Cerebellar nuclear complex (tissue), 1 donor: ENCODE measurements around the gene CDH3.

Source experiments
- DNase-seq, 2 experiments: peaks; one replicate each; lab custom pipeline; 2025; lab: John Stamatoyannopoulos, UW

Gene CDH3

GRCh38 chr16:68644715-68645493 lies at the start of gene CDH3:
CDH3 (plus strand) TSS chr16:68645310; CDS start chr16:68645380, 70 bp downstream.
- DNase-seq = no peak

- DNase-seq = no peak
Measured at GRCh38 chr16:68596266-68596665, 48.8 kb upstream of the CDH3 start.

GRCh38 chr16:68599586-68599985 lies 45.5 kb upstream of the CDH3 start:
- no peak for DNase-seq

- DNase-seq = no peak
Measured at GRCh38 chr16:68605746-68606145, 39.4 kb upstream of the CDH3 start.

- DNase-seq = no peak
Measured at GRCh38 chr16:68607443-68607842, 37.7 kb upstream of the CDH3 start.

GRCh38 chr16:68608330-68608729 lies 36.8 kb upstream of the CDH3 start:
- no peak for DNase-seq

GRCh38 chr16:68612996-68613395 lies 32.1 kb upstream of the CDH3 start:
- no peak for DNase-seq

- DNase-seq = no peak
Measured at GRCh38 chr16:68617734-68618133, 27.4 kb upstream of the CDH3 start.

GRCh38 chr16:68626557-68626956 lies 18.6 kb upstream of the CDH3 start:
- no peak for DNase-seq

GRCh38 chr16:68627951-68628425 lies 17.1 kb upstream of the CDH3 start:
- DNase-seq = no peak

GRCh38 chr16:68629351-68629910 lies 15.7 kb upstream of the CDH3 start:
- no peak for DNase-seq

GRCh38 chr16:68636064-68636560 lies 9.0 kb upstream of the CDH3 start:
- no peak for DNase-seq

GRCh38 chr16:68636818-68637217 lies 8.3 kb upstream of the CDH3 start:
- no peak for DNase-seq

- no peak for DNase-seq
Measured at GRCh38 chr16:68640972-68641371, 4.1 kb upstream of the CDH3 start.

- no peak for DNase-seq
Measured at GRCh38 chr16:68642047-68642435, 3.1 kb upstream of the CDH3 start.

- no peak for DNase-seq
Measured at GRCh38 chr16:68642436-68643101, 2.5 kb upstream of the CDH3 start.

GRCh38 chr16:68643227-68643626 lies 1.9 kb upstream of the CDH3 start:
- DNase-seq = no peak

- DNase-seq = no peak
Measured at GRCh38 chr16:68643847-68644246, 1.3 kb upstream of the CDH3 start.

- DNase-seq = no peak
Measured at GRCh38 chr16:68644296-68644695, 814 bp upstream of the CDH3 start.

- DNase-seq = no peak
Measured at GRCh38 chr16:68645494-68646388, 631 bp downstream of the CDH3 start.

- DNase-seq = no peak
Measured at GRCh38 chr16:68646953-68647659, 2.0 kb downstream of the CDH3 start.
